PC-3 (cell line): Measurements from ENCODE around the gene ZNF487. TPM values are rescaled to one million over a fixed set of nuclear protein-coding genes. Genes with fewer than 3 reads are reported as not detected.

Source experiments
- ATAC-seq: fragments of 200-7000 bp; cut with Tn5 transposase; 2 replicates; pipeline ENCODE4 v1.9.1; 2020; ENCODE audit warnings: mild to moderate bottlenecking, moderate library complexity
- BruUV-seq: library from RNA; stranded (reverse); fragments of 400-500 nt; replicated peaks from 2 replicates; lab custom pipeline; 2021; lab: Mats Ljungman, UMichigan
- CTCF ChIA-PET: fragments of 300-600 bp; sonication (Branson Sonifier 250); formaldehyde crosslinking; loops from one replicate; lab custom pipeline; 2022; ENCODE audit warnings: antibody characterized with exemption; lab: Charles Lee
- POLR2A ChIA-PET: fragments of 300-600 bp; sonication (Branson Sonifier 250); formaldehyde crosslinking; loops from one replicate; lab custom pipeline; 2022; ENCODE audit warnings: antibody characterized with exemption; ENCODE audit not compliant: unreplicated experiment; lab: Charles Lee
- DNase-seq: peaks from one replicate; pipeline ENCODE4 v3.0.0-alpha.2; 2015
- H2AFZ ChIP-seq: fragments of 300-600 bp; sonication (generic); 2 replicates; pipeline ENCODE4 v1.6.0; 2016; ENCODE audit warnings: antibody characterized with exemption, low read length
- H3F3A ChIP-seq: fragments of 300-600 bp; sonication (generic); one replicate; pipeline ENCODE4 v1.6.0; 2017; ENCODE audit warnings: antibody characterized with exemption, low read length, control low read depth, mild to moderate bottlenecking; ENCODE audit not compliant: unreplicated experiment
- H3K27ac ChIP-seq: fragments of 300-600 bp; sonication (generic); 2 replicates; pipeline ENCODE4 v1.5.1; 2016; ENCODE audit warnings: mild to moderate bottlenecking, low read length
- H3K27me3 ChIP-seq: fragments of 300-600 bp; sonication (generic); 2 replicates; pipeline ENCODE4 v1.6.1; 2016; ENCODE audit warnings: low read length, mixed read lengths
- H3K36me3 ChIP-seq: fragments of 300-600 bp; sonication (generic); 2 replicates; pipeline ENCODE4 v1.6.1; 2016; ENCODE audit warnings: low read depth, mixed run types, low read length, mixed read lengths
- H3K4me1 ChIP-seq: fragments of 300-600 bp; sonication (generic); 2 replicates; pipeline ENCODE4 v1.5.1; 2016; ENCODE audit warnings: low read length; ENCODE audit not compliant: insufficient read depth
- H3K4me2 ChIP-seq: fragments of 300-600 bp; sonication (generic); 2 replicates; pipeline ENCODE4 v1.6.0; 2016; ENCODE audit warnings: low read length
- H3K4me3 ChIP-seq: fragments of 300-600 bp; sonication (generic); 2 replicates; pipeline ENCODE4 v1.5.1; 2016; ENCODE audit warnings: mild to moderate bottlenecking, low read length, mixed read lengths
- H3K79me2 ChIP-seq: fragments of 300-600 bp; sonication (generic); 2 replicates; pipeline ENCODE4 v1.6.1; 2017; ENCODE audit warnings: low read length, mixed read lengths
- H3K9ac ChIP-seq: fragments of 300-600 bp; sonication (generic); 2 replicates; pipeline ENCODE4 v1.6.0; 2016; ENCODE audit warnings: mild to moderate bottlenecking, low read length
- H3K9me2 ChIP-seq: fragments of 300-600 bp; sonication (generic); replicated peaks from 2 replicates; pipeline ENCODE4 v1.6.1; 2016; ENCODE audit warnings: mixed run types, low read length, mixed read lengths
- H3K9me3 ChIP-seq: fragments of 300-600 bp; sonication (generic); 2 replicates; pipeline ENCODE4 v1.6.1; 2016; ENCODE audit warnings: low read length, mixed read lengths
- H4K20me1 ChIP-seq: fragments of 300-600 bp; sonication (generic); 2 replicates; pipeline ENCODE4 v1.6.1; 2016; ENCODE audit warnings: low read length, mixed read lengths
- CTCF ChIP-seq: fragments of 300-600 bp; sonication (generic); conservative IDR thresholded peaks from 2 replicates; pipeline ENCODE4 v1.5.1; 2017; ENCODE audit warnings: antibody characterized with exemption, low read depth, mild to moderate bottlenecking, low read length
- EZH2 ChIP-seq: fragments of 300-600 bp; sonication (generic); IDR thresholded peaks from one replicate; pipeline ENCODE4 v1.6.1; 2017; ENCODE audit warnings: antibody characterized with exemption, mild to moderate bottlenecking, low read length; ENCODE audit not compliant: unreplicated experiment
- EZH2phosphoT487 ChIP-seq: fragments of 300-600 bp; sonication (generic); IDR thresholded peaks from 2 replicates; pipeline ENCODE4 v1.6.1; 2018; ENCODE audit warnings: mild to moderate bottlenecking, antibody characterized with exemption, low read length, borderline replicate concordance
- intact Hi-C: fragments of 100-400 bp; cut with micrococcal nuclease; formaldehyde crosslinking; loops from 2 replicates; pipeline ENCODE4 v1.9.0; 2023
- total RNA-seq: library from RNA; depleted of rRNA; stranded (reverse); fragments of >200 nt; gene quantifications from 2 replicates; pipeline ENCODE4 v1.2.3, GENCODE V29; 2014

Gene ZNF487
- total RNA-seq, 1 experiment from 2014 or later, result 9.4 TPM

- no peak for TF ChIP-seq EZH2
- TF ChIP-seq CTCF, result no peak
- no peak for TF ChIP-seq EZH2phosphoT487
- no peaks in the 10 kb centered on the region for H3F3A ChIP-seq
- H3K4me3 ChIP-seq, result no peak overlapping the region
- POLR2A ChIA-PET, result interaction anchor here (0.6 kb wide), 1 partner anchor 26 kb away, joined by 4 read pairs; the partner anchor contains the start of gene ZNF487
- no peak overlapping the region for H3K9ac ChIP-seq
- H2AFZ ChIP-seq, result no peak overlapping the region
- peaks cover 4% of the 10 kb centered on the region for H4K20me1 ChIP-seq
- ATAC-seq, result no peak
- peaks cover 37% of the 10 kb centered on the region for H3K79me2 ChIP-seq
- no peak overlapping the region for H3K27ac ChIP-seq
- no peaks in the 10 kb centered on the region for H3K27me3 ChIP-seq
- CTCF ChIA-PET, result no interaction called here
- no peaks in the 10 kb centered on the region for H3K9me3 ChIP-seq
- no peaks in the 10 kb centered on the region for H3K36me3 ChIP-seq
- no TSS peak for BruUV-seq
- intact Hi-C loops, result no loop called here
- no peaks in the 10 kb centered on the region for H3K9me2 ChIP-seq
- H3K4me2 ChIP-seq, result no peak overlapping the region
- peaks cover 10% of the 10 kb centered on the region for H3K4me1 ChIP-seq
- DNase-seq, result no peak
These were observed 25.4 kb upstream of the ZNF487 start for GRCh38 chr10:43411536-43411935.

- no peak overlapping the region for H3K4me3 ChIP-seq
These were observed 21.4 kb upstream of the ZNF487 start for GRCh38 chr10:43415544-43415943.

More at GRCh38 chr10:43415544-43415943, 21.4 kb upstream of the ZNF487 start:
- H3K27me3 ChIP-seq, result no peaks in the 10 kb centered on the region
- H3K4me1 ChIP-seq, result peaks cover 8% of the 10 kb centered on the region
- H2AFZ ChIP-seq, result no peak overlapping the region
- H3K4me2 ChIP-seq, result no peak overlapping the region
- ChIA-PET CTCF (no interaction called here), POLR2A (no interaction called here)
- no peaks in the 10 kb centered on the region for H3K79me2 ChIP-seq
- no peaks in the 10 kb centered on the region for H3K9me2 ChIP-seq
- no TSS peak for BruUV-seq
- DNase-seq (no peak), ATAC-seq (no peak)
- H3F3A ChIP-seq, result no peaks in the 10 kb centered on the region
- no peaks in the 10 kb centered on the region for H3K36me3 ChIP-seq
- H3K9me3 ChIP-seq, result no peaks in the 10 kb centered on the region
- intact Hi-C loops, result no loop called here
- H4K20me1 ChIP-seq, result no peaks in the 10 kb centered on the region
- H3K27ac ChIP-seq, result no peak overlapping the region
- TF ChIP-seq EZH2 (no peak), CTCF (no peak), EZH2phosphoT487 (no peak)
- H3K9ac ChIP-seq, result no peak overlapping the region
